HEK293 (cell line): Measurements from ENCODE around the gene RBM20.

Experiments
- CTCF ChIA-PET: fragments of 350-600 bp; formaldehyde crosslinking; extraction: SDS; loops from one replicate; lab custom pipeline; 2021; ENCODE audit warnings: antibody characterized with exemption; lab: Yijun Ruan, JAX
- POLR2A ChIA-PET: fragments of 300-600 bp; formaldehyde crosslinking; extraction: SDS; loops from one replicate; lab custom pipeline; 2020; ENCODE audit warnings: antibody characterized with exemption, inconsistent platforms; lab: Yijun Ruan, JAX
- H3K27ac ChIP-seq: fragments of 200-500 bp; sonication (Bioruptor generic); 2 replicates; pipeline ENCODE4 v1.5.1; 2014; ENCODE audit warnings: low read depth, low read length, control low read depth, inconsistent platforms; ENCODE audit errors: extremely low read depth
- H3K36me3 ChIP-seq, 2 experiments: fragments of 200-500 bp in 1 of 2; sonication (Bioruptor generic) in 1 of 2; 1 replicate in 1 of 2; 2 replicates in 1 of 2; pipeline ENCODE4 v1.5.1; 2014 to 2017; ENCODE audit warnings: inconsistent platforms in 2 of 2, low read length in 2 of 2; ENCODE audit not compliant: control insufficient read depth in 2 of 2, insufficient read depth in 1 of 2
- H3K4me1 ChIP-seq: fragments of 200-500 bp; sonication (Bioruptor generic); 2 replicates; pipeline ENCODE4 v1.5.1; 2014; ENCODE audit warnings: mild to moderate bottlenecking, low read length, inconsistent platforms; ENCODE audit not compliant: control insufficient read depth, insufficient read depth
- H3K4me3 ChIP-seq: 2 replicates; pipeline ENCODE4 v1.5.1; 2011; ENCODE audit warnings: low read depth, mild to moderate bottlenecking, control low read depth, low read length, moderate library complexity
- H3K9me3 ChIP-seq: fragments of 200-500 bp; sonication (Bioruptor generic); 2 replicates; pipeline ENCODE4 v1.5.1; 2014; ENCODE audit warnings: low read depth, low read length, inconsistent platforms; ENCODE audit not compliant: control insufficient read depth, insufficient read depth
- GLI2 ChIP-seq: fragments of 450-650 bp; formaldehyde crosslinking; IDR thresholded peaks from 2 replicates; pipeline ENCODE4; 2017; ENCODE audit warnings: missing biosample characterization, missing genetic modification characterization, low read depth, borderline replicate concordance
- ZBTB7A ChIP-seq: fragments of 450-650 bp; formaldehyde crosslinking; IDR thresholded peaks from 2 replicates; pipeline ENCODE4 v1.5.1; 2016; ENCODE audit warnings: low read depth, missing biosample characterization, missing genetic modification characterization
- ZBTB8A ChIP-seq: fragments of 450-650 bp; formaldehyde crosslinking; IDR thresholded peaks from 2 replicates; pipeline ENCODE4 v1.5.1; 2016; ENCODE audit warnings: missing biosample characterization, missing genetic modification characterization
- ZNF133 ChIP-seq: fragments of 450-650 bp; formaldehyde crosslinking; IDR thresholded peaks from 2 replicates; pipeline ENCODE4 v1.5.1; 2016; ENCODE audit warnings: missing biosample characterization, missing genetic modification characterization
- ZNF169 ChIP-seq: fragments of 450-650 bp; formaldehyde crosslinking; IDR thresholded peaks from 2 replicates; pipeline ENCODE4 v1.5.1; 2016; ENCODE audit warnings: missing biosample characterization, missing genetic modification characterization
- ZNF2 ChIP-seq: fragments of 450-650 bp; formaldehyde crosslinking; IDR thresholded peaks from 2 replicates; pipeline ENCODE4 v1.5.1; 2016; ENCODE audit warnings: missing biosample characterization, missing genetic modification characterization
- ZNF214 ChIP-seq: fragments of 450-650 bp; formaldehyde crosslinking; IDR thresholded peaks from 2 replicates; pipeline ENCODE4 v1.5.1; 2017; ENCODE audit warnings: missing biosample characterization, mild to moderate bottlenecking, missing genetic modification characterization, borderline replicate concordance
- ZNF433 ChIP-seq: fragments of 450-650 bp; formaldehyde crosslinking; IDR thresholded peaks from 2 replicates; pipeline ENCODE4 v1.5.1; 2016; ENCODE audit warnings: missing biosample characterization, missing genetic modification characterization, low read depth
- ZNF777 ChIP-seq: fragments of 450-650 bp; formaldehyde crosslinking; IDR thresholded peaks from 2 replicates; pipeline ENCODE4 v1.5.1; 2017; ENCODE audit warnings: missing biosample characterization, missing genetic modification characterization, borderline replicate concordance
- TF ChIP-seq, protein P1 (sequence below): fragments of 450-650 bp; formaldehyde crosslinking; IDR thresholded peaks from 2 replicates; pipeline ENCODE4 v1.5.1; 2016; ENCODE audit warnings: missing biosample characterization, missing genetic modification characterization
- TF ChIP-seq, protein P2 (sequence below): fragments of 450-650 bp; formaldehyde crosslinking; IDR thresholded peaks from 2 replicates; pipeline ENCODE4 v1.5.1; 2016; ENCODE audit warnings: missing biosample characterization, missing genetic modification characterization
- TF ChIP-seq, protein P3 (sequence below): fragments of 450-650 bp; formaldehyde crosslinking; IDR thresholded peaks from 2 replicates; pipeline ENCODE4 v1.5.1; 2016; ENCODE audit warnings: missing biosample characterization, missing genetic modification characterization
- TF ChIP-seq, protein P4 (sequence below): fragments of 450-650 bp; formaldehyde crosslinking; IDR thresholded peaks from 2 replicates; pipeline ENCODE4 v1.5.1; 2016; ENCODE audit warnings: missing biosample characterization, missing genetic modification characterization
- TF ChIP-seq, protein P5 (sequence below): fragments of 450-650 bp; formaldehyde crosslinking; IDR thresholded peaks from 2 replicates; pipeline ENCODE4 v1.5.1; 2016; ENCODE audit warnings: missing biosample characterization, missing genetic modification characterization
- TF ChIP-seq, protein P6 (sequence below): fragments of 450-650 bp; formaldehyde crosslinking; IDR thresholded peaks from 2 replicates; pipeline ENCODE4 v1.5.1; 2017; ENCODE audit warnings: missing biosample characterization, missing genetic modification characterization

RBM20 gene

DNA sequence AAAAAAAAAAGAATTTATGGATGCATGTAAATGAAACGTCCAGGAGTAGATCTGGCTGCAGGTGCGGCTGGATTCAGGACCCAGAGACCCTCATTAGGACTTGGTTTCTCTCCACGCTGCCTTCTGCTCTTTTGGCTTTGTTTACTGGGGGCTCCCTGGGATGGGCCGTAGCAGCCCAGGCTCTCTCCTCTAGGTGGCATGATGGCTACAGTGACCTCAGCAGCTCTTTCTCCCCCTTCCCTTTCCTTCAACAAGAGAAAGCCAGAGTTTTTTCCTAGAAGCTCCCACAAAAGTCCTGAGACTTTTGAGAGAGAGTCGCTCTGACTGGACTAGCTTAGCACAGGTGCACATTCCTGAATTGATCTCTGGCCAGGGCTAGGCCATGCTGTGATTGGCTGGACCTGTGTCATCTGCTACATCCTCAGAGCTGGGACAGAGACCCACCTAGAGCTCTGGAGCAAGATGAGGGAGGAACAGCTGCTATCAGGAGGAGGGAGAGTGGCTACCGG is 159.7 kb downstream of the RBM20 start:
- H3K4me3 ChIP-seq = no peak overlapping the region
- POLR2A ChIA-PET = interaction anchor here (0.7 to 2.3 kb wide), 3 partner anchors 54 to 114 kb away, joined by 4 to 15 read pairs (median 5); partner anchors contain the start of genes BBIP1 and SHOC2
- TF ChIP-seq, protein P1, sequence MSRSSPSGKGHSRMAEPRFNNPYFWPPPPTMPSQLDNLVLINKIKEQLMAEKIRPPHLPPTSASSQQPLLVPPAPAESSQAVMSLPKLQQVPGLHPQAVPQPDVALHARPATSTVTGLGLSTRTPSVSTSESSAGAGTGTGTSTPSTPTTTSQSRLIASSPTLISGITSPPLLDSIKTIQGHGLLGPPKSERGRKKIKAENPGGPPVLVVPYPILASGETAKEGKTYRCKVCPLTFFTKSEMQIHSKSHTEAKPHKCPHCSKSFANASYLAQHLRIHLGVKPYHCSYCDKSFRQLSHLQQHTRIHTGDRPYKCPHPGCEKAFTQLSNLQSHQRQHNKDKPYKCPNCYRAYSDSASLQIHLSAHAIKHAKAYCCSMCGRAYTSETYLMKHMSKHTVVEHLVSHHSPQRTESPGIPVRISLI (tag by site-specific recombination) = peak; percentile 67; the same call in 1 of the 2 replicates
- TF ChIP-seq, protein P2, sequence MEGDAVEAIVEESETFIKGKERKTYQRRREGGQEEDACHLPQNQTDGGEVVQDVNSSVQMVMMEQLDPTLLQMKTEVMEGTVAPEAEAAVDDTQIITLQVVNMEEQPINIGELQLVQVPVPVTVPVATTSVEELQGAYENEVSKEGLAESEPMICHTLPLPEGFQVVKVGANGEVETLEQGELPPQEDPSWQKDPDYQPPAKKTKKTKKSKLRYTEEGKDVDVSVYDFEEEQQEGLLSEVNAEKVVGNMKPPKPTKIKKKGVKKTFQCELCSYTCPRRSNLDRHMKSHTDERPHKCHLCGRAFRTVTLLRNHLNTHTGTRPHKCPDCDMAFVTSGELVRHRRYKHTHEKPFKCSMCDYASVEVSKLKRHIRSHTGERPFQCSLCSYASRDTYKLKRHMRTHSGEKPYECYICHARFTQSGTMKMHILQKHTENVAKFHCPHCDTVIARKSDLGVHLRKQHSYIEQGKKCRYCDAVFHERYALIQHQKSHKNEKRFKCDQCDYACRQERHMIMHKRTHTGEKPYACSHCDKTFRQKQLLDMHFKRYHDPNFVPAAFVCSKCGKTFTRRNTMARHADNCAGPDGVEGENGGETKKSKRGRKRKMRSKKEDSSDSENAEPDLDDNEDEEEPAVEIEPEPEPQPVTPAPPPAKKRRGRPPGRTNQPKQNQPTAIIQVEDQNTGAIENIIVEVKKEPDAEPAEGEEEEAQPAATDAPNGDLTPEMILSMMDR = peak; percentile 58; the same call in 1 of the 2 replicates
- TF ChIP-seq ZBTB8A (tag by site-specific recombination) = no peak
- TF ChIP-seq, protein P3, sequence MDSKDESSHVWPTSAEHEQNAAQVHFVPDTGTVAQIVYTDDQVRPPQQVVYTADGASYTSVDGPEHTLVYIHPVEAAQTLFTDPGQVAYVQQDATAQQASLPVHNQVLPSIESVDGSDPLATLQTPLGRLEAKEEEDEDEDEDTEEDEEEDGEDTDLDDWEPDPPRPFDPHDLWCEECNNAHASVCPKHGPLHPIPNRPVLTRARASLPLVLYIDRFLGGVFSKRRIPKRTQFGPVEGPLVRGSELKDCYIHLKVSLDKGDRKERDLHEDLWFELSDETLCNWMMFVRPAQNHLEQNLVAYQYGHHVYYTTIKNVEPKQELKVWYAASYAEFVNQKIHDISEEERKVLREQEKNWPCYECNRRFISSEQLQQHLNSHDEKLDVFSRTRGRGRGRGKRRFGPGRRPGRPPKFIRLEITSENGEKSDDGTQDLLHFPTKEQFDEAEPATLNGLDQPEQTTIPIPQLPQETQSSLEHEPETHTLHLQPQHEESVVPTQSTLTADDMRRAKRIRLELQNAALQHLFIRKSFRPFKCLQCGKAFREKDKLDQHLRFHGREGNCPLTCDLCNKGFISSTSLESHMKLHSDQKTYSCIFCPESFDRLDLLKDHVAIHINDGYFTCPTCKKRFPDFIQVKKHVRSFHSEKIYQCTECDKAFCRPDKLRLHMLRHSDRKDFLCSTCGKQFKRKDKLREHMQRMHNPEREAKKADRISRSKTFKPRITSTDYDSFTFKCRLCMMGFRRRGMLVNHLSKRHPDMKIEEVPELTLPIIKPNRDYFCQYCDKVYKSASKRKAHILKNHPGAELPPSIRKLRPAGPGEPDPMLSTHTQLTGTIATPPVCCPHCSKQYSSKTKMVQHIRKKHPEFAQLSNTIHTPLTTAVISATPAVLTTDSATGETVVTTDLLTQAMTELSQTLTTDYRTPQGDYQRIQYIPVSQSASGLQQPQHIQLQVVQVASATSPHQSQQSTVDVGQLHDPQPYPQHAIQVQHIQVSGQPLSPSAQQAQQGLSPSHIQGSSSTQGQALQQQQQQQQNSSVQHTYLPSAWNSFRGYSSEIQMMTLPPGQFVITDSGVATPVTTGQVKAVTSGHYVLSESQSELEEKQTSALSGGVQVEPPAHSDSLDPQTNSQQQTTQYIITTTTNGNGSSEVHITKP (tag by site-specific recombination) = no peak
- TF ChIP-seq, protein P4, sequence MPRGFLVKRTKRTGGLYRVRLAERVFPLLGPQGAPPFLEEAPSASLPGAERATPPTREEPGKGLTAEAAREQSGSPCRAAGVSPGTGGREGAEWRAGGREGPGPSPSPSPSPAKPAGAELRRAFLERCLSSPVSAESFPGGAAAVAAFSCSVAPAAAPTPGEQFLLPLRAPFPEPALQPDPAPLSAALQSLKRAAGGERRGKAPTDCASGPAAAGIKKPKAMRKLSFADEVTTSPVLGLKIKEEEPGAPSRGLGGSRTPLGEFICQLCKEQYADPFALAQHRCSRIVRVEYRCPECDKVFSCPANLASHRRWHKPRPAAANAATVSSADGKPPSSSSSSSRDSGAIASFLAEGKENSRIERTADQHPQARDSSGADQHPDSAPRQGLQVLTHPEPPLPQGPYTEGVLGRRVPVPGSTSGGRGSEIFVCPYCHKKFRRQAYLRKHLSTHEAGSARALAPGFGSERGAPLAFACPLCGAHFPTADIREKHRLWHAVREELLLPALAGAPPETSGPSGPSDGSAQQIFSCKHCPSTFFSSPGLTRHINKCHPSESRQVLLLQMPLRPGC = no peak

DNA sequence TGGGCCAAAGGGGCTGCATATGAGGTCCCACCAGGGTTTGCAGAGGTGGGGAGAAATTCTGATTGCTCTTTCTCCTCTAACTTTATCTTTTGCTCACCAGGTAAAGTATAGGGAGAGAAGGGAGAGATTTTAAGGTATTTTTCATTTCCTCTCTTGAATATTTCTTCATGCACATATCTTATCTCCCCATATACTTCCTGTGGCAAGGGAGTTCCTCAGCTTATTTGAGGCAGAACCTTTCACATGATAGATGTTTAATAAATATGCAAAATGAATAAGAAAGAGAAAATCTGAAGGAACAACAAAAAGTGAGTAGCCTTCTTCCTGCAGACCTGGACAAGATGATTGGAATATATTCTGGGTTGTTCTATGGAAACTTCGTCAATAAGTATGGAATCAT is 160.2 kb downstream of the RBM20 start:
- POLR2A ChIA-PET = interaction anchor here (0.7 kb wide), 1 partner anchor 69 kb away, joined by 4 read pairs; no protein-coding TSS in a partner anchor
- TF ChIP-seq, protein P5, sequence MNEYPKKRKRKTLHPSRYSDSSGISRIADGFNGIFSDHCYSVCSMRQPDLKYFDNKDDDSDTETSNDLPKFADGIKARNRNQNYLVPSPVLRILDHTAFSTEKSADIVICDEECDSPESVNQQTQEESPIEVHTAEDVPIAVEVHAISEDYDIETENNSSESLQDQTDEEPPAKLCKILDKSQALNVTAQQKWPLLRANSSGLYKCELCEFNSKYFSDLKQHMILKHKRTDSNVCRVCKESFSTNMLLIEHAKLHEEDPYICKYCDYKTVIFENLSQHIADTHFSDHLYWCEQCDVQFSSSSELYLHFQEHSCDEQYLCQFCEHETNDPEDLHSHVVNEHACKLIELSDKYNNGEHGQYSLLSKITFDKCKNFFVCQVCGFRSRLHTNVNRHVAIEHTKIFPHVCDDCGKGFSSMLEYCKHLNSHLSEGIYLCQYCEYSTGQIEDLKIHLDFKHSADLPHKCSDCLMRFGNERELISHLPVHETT (tag by site-specific recombination) = no peak
- no peak for TF ChIP-seq ZBTB7A (tag by site-specific recombination)
- TF ChIP-seq ZNF133 = no peak
- TF ChIP-seq ZNF169 (tag by site-specific recombination) = no peak
- no peak for TF ChIP-seq ZNF433 (tag by site-specific recombination)
- TF ChIP-seq, protein P6, sequence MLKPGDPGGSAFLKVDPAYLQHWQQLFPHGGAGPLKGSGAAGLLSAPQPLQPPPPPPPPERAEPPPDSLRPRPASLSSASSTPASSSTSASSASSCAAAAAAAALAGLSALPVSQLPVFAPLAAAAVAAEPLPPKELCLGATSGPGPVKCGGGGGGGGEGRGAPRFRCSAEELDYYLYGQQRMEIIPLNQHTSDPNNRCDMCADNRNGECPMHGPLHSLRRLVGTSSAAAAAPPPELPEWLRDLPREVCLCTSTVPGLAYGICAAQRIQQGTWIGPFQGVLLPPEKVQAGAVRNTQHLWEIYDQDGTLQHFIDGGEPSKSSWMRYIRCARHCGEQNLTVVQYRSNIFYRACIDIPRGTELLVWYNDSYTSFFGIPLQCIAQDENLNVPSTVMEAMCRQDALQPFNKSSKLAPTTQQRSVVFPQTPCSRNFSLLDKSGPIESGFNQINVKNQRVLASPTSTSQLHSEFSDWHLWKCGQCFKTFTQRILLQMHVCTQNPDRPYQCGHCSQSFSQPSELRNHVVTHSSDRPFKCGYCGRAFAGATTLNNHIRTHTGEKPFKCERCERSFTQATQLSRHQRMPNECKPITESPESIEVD (tag by site-specific recombination) = no peak
- no peak for TF ChIP-seq ZNF777 (tag by site-specific recombination)
- no peak for TF ChIP-seq ZNF214
- TF ChIP-seq GLI2 = no peak
- no peak for TF ChIP-seq ZNF2
- CTCF ChIA-PET = interaction anchor here (0.6 to 1.9 kb wide), 8 partner anchors 11 to 90 kb away, joined by 3 to 10 read pairs (median 4); no protein-coding TSS in a partner anchor
- Histone ChIP-seq H3K9me3 (no peaks in the 10 kb centered on the region), H3K4me1 (peaks cover 12% of the 10 kb centered on the region), H3K36me3 (peaks cover 4 to 15% of the 10 kb centered on the region in 2 experiments), H3K4me3 (no peak overlapping the region), H3K27ac (no peak overlapping the region)

More for the DNA sequence above, 159.7 kb downstream of the RBM20 start:
- CTCF ChIA-PET = interaction anchor here (0.6 to 1.9 kb wide), 9 partner anchors 11 to 115 kb away, joined by 3 to 10 read pairs (median 4); no protein-coding TSS in a partner anchor
- H3K9me3 ChIP-seq = no peaks in the 10 kb centered on the region
- no peak overlapping the region for H3K27ac ChIP-seq
- peaks cover 4 to 20% of the 10 kb centered on the region in 2 experiments for H3K36me3 ChIP-seq
- peaks cover 12% of the 10 kb centered on the region for H3K4me1 ChIP-seq
